GM13977 (cell line): ENCODE measurements around the gene ALK.

Experiments used
- DNase-seq: peaks from one replicate; pipeline ENCODE4 v3.0.0; 2012; ENCODE audit warnings: low spot score
- in situ Hi-C: fragments of 300-500 bp; cut with MboI; formaldehyde crosslinking; loops from one replicate; pipeline ENCODE4 v1.12.0; 2022; ENCODE audit warnings: low sequenced_read_pairs, low pct_unique_long_range_greater_than_20kb, mixed read lengths, inconsistent platforms; ENCODE audit not compliant: unreplicated experiment
- TF ChIP-seq, protein P1 (sequence below): IDR thresholded peaks from 2 replicates; pipeline ENCODE4 v1.5.1; 2012; ENCODE audit warnings: mild to moderate bottlenecking, control low read depth; ENCODE audit not compliant: insufficient read depth; ENCODE audit errors: extremely low read depth, missing control alignments

Gene ALK

DNA sequence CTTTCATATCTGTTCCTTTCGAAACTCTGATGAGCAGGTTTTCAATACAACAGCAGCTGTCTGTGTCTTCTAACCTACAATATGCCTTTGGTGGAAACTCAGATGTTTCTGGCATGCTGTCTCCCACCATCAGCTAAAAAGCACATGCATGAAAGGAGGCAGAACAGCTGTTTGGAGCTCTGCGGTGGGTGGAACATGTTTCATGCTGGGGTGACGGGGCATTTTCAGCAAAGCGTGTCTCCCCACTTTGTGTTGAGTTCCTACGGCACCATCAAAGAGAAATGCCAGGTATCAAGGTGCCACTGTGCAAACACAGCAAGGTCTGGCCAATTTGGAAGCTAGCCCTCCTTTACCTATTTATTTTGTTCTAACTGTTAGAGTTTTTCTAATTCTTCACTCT is 516.1 kb downstream of the ALK start:
- TF ChIP-seq, protein P1, sequence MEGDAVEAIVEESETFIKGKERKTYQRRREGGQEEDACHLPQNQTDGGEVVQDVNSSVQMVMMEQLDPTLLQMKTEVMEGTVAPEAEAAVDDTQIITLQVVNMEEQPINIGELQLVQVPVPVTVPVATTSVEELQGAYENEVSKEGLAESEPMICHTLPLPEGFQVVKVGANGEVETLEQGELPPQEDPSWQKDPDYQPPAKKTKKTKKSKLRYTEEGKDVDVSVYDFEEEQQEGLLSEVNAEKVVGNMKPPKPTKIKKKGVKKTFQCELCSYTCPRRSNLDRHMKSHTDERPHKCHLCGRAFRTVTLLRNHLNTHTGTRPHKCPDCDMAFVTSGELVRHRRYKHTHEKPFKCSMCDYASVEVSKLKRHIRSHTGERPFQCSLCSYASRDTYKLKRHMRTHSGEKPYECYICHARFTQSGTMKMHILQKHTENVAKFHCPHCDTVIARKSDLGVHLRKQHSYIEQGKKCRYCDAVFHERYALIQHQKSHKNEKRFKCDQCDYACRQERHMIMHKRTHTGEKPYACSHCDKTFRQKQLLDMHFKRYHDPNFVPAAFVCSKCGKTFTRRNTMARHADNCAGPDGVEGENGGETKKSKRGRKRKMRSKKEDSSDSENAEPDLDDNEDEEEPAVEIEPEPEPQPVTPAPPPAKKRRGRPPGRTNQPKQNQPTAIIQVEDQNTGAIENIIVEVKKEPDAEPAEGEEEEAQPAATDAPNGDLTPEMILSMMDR = no peak
- no peak for DNase-seq
- in situ Hi-C loops = no loop called here

DNA sequence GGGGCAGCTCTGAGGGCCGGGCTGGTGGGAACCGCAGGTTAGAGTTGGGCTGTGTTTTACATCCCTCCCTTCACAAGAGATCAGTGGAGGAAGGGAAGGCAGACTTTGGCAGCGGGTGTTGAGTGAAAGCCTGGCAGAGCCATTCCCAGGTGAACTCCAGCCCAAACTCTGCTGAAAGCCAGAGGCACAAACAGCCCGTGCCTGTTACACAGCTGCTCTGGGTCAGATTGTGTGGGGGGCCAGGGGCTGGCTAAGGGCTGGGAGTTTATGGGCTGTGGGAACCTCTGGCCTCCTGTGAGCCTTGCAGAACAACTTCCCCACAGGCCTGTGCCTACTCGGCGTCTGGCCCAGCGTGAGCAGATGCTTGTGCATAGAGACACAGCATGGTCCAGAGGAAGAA is 519.4 kb downstream of the ALK start:
- in situ Hi-C loops = no loop called here
- DNase-seq = no peak
- TF ChIP-seq, protein P1 = no peak

DNA sequence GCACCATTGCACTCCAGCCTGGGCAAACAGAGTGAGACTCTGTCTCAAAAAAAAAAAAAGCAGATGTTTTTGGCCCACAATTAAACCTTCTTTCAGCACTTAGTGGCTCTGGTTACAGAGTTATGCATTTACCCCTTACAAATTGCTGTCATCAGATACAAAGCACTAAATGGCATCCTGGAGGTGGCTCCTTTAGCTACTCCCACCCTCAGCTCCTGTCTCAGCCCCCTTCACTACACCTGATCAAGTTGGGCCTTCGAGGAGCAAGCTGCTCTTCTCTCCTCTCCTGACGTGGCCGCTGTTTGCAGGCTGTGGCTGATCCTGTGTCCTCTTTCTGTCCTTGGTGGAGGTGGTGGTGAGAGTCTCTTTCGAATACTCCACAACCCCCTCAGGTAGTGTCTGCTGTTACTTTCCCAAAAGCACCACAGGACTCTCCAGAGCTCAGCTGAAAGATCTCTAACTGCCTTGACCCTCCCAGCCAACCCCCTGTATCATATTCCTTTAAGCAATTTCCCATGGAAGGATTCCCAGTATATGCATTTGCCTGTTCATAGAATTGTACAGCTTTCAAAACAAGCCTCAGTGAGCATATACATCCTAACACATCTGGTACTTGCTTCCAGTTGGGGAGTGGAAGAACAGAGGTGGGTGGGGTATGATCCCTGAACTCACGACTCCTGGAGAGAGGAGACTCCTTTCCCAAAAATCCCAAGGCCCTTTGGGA is 520.3 kb downstream of the ALK start:
- no peak for DNase-seq
- in situ Hi-C loops = no loop called here
- TF ChIP-seq, protein P1 = no peak

DNA sequence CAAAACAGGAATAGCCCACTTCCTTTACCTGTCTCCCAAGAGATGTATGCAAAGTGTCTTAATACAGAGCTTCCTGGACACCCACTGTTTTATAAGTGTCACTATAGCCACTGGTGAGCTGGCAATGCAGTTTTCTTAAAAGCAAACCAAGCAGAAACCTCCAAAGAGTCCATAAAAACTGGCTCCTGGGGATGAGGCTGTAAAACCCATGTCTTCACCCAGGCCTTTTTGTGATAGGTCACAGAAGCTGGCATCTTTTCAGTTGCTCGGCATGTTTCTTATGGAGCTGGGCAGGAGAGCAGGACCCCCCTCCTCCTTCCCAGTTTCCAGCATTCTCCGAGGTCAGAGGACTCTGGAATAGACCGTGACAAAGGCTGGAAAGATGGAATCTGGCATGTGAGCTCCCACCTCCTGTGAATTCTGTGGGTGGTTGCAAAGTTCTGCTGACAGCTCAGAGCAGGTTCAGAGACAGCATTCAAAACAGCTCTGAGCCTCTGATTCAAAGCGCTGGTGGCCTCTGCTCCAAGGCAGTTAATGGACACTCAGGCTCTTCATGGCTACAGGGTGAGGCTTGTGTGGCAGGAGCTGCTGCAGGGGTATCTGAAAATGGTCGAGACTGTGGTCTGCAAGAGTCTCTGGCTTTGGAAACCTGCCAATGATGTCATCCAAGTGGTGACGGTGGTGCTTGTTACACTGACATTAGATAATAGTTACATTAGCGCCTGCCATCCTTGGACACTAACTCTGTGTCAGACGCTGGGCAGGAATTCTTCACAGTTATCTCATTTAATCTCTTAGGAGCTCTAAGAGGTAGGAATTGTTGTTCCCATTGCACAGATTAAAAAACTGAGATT is 522.8 kb downstream of the ALK start:
- in situ Hi-C loops = no loop called here
- TF ChIP-seq, protein P1 = no peak
- no peak for DNase-seq

DNA sequence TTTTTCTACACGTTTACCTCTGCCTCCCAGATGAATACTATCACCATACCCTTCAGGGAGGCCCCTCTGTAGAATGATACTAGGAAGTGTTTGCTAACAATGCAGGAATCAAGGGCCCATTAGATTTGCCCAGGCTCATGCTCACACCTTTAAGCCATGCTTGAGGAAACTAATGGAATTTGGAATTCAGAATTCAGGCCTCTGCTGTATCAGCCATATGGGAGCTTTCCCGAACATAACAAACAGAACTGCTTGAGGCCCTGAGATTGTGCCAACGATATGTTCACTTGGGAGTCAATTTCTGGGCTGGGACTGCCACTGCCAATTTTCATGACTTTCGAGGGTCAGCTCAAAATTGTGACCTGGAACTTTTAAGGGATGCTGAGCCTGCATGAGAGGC is 523.7 kb downstream of the ALK start:
- TF ChIP-seq, protein P1 = no peak
- DNase-seq = no peak
- in situ Hi-C loops = no loop called here

DNA sequence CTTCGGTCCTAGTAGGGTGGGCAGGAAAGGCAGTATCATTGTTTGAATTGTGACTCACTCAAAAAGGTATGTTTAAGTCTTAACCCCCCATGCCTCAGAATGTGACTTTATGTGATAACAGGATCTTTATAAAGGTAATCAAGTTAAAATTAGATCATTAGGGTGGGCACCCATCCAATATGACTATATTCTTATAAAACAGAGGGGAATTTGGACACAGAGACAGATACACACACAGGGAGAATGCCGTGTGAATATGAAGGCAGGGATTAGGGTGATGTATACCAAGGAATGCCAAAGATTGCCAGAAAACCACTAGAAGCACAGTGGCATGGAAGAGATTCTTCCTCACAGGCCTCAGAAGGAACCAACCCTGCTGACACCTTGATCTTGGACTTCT is 524.3 kb downstream of the ALK start:
- TF ChIP-seq, protein P1 = no peak
- in situ Hi-C loops = no loop called here
- DNase-seq = no peak
